Stimulated activated CD8-positive, alpha-beta memory T cell treated with anti-CD3 and anti-CD28 coated beads, Interleukin-4, amount 100 ng/mL, for 1 hour (primary cell): ENCODE data around the gene LMCD1.

Source experiments
- DNase-seq, 2 donors: peaks; one replicate each; pipeline ENCODE4 v3.0.0-alpha.2; 2020; ENCODE audit warnings: low read depth in 2 of 2, low spot score in 1 of 2

Gene LMCD1

GRCh38 chr3:8536096-8537056 is 34.8 kb downstream of the LMCD1 start:
- no peak for DNase-seq

- no peak for DNase-seq
Observed at GRCh38 chr3:8537440-8537839, 35.8 kb downstream of the LMCD1 start.

GRCh38 chr3:8538223-8538622 is 36.6 kb downstream of the LMCD1 start:
- DNase-seq: no peak

GRCh38 chr3:8538913-8539312 is 37.3 kb downstream of the LMCD1 start:
- no peak for DNase-seq

- DNase-seq: no peak
Observed at GRCh38 chr3:8539419-8539818, 37.8 kb downstream of the LMCD1 start.

GRCh38 chr3:8540456-8540855 is 38.8 kb downstream of the LMCD1 start:
- DNase-seq: no peak

GRCh38 chr3:8541486-8541885 is 39.9 kb downstream of the LMCD1 start:
- DNase-seq: no peak

- DNase-seq: no peak
Observed at GRCh38 chr3:8542190-8543135, 40.8 kb downstream of the LMCD1 start.

GRCh38 chr3:8546609-8547008 is 45.0 kb downstream of the LMCD1 start:
- no peak for DNase-seq

- no peak for DNase-seq
Observed at GRCh38 chr3:8548502-8549275, 47.1 kb downstream of the LMCD1 start.

GRCh38 chr3:8549354-8549753 is 47.7 kb downstream of the LMCD1 start:
- DNase-seq: no peak

GRCh38 chr3:8550611-8551010 is 49.0 kb downstream of the LMCD1 start:
- DNase-seq: no peak

GRCh38 chr3:8552223-8552762 is 50.7 kb downstream of the LMCD1 start:
- no peak for DNase-seq

- no peak for DNase-seq
Observed at GRCh38 chr3:8553405-8553804, 51.8 kb downstream of the LMCD1 start.

GRCh38 chr3:8554696-8555095 is 53.1 kb downstream of the LMCD1 start:
- no peak for DNase-seq

- no peak for DNase-seq
Observed at GRCh38 chr3:8555113-8555661, 53.6 kb downstream of the LMCD1 start.

- DNase-seq: no peak
Observed at GRCh38 chr3:8555725-8556472, 54.3 kb downstream of the LMCD1 start.

- DNase-seq: no peak
Observed at GRCh38 chr3:8556473-8556869, 54.8 kb downstream of the LMCD1 start.

- DNase-seq: no peak
Observed at GRCh38 chr3:8557298-8557697, 55.7 kb downstream of the LMCD1 start.

GRCh38 chr3:8558645-8559044 is 57.0 kb downstream of the LMCD1 start:
- no peak for DNase-seq
